ENCODE results near the gene PHACTR1. TPM values are rescaled to one million over a fixed set of nuclear protein-coding genes. Genes with fewer than 3 reads are reported as not detected.

Gene PHACTR1
- total RNA-seq, 4 donors from 2014 or later: 1.5 to 3.6 (median 2.5) TPM

DNA sequence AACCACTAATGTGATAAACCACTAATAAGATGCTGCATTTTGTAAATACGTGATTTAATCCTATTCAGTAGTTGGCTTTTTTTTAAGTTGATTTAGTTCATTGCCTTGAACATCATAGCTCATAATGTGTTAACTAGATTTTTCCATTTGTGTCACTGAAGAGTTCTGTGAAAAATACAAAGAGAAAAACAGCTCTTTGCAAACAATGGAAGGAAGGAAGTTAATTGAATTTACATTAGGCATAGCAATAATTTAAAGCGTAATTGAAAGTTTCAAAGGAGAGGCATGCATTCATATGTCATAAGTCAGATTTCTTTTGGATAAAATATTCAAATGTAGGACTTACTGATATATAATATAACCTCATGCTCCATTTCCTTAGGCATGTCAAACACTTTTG, 509.5 kb downstream of the PHACTR1 start:
- intact Hi-C loops (cut with DNase I; ENCODE audit: low total_unique reads): no loop called here
- TF ChIP-seq, protein P1, sequence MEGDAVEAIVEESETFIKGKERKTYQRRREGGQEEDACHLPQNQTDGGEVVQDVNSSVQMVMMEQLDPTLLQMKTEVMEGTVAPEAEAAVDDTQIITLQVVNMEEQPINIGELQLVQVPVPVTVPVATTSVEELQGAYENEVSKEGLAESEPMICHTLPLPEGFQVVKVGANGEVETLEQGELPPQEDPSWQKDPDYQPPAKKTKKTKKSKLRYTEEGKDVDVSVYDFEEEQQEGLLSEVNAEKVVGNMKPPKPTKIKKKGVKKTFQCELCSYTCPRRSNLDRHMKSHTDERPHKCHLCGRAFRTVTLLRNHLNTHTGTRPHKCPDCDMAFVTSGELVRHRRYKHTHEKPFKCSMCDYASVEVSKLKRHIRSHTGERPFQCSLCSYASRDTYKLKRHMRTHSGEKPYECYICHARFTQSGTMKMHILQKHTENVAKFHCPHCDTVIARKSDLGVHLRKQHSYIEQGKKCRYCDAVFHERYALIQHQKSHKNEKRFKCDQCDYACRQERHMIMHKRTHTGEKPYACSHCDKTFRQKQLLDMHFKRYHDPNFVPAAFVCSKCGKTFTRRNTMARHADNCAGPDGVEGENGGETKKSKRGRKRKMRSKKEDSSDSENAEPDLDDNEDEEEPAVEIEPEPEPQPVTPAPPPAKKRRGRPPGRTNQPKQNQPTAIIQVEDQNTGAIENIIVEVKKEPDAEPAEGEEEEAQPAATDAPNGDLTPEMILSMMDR (IDR thresholded peaks at IDR 0.05): no peak
- TF ChIP-seq POLR2A (IDR thresholded peaks at IDR 0.05): no peak
- DNase-seq (ENCODE audit: low spot score in 2 of 2): no peak
- no peak overlapping the region for H3K4me3 ChIP-seq (ENCODE audit: low read depth, poor library complexity, severe bottlenecking)
- WGBS, 2 donors: 78 to 84% methylated on average over 2 of the region's 2 CpGs

DNA sequence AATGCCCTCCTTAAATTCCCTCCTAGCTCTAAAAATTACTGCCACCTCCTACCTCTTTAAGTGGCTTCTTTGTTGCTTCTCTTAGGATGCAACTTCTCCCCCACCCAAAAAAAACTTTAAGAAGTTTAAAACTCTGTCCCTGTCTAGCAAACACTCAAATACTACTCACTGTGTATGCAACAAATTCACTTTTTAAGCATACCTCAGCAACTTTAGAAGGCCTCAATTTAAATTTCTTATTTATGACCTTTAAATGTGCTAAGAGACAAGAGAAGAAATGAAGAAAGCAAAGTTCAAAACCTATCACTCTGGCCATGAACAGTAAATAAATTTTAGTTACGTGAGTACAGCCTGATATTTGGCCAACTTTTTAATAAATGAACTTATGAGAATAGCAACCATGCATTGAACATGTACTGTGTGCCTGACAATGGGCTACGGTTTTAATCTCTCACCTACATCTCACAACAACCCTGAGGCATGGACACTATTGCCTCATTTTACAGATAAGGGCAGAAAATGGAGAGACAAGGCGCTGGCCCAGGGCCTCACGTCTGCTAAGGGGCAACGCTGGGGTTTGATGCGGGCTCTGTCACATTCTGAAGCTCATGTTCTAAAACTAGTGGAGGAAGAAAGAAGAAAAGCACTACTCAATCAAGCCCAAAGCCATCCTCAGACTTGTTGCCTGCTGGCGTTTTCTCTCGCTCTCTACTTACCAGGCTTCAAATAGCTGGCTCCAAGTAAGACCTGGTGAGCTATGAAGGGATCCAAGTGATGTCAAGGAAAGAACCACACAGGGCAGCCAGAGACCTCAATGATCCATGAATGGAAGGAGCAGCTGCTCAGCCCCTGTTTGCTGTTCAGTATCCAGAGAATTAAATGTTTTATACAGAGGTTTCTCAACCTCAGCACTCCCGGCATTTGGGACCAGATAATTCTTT, 512.0 kb downstream of the PHACTR1 start:
- DNase-seq (ENCODE audit: low spot score in 2 of 2): peak in 1 of 2 donors; percentile 64
- intact Hi-C loops (cut with DNase I; ENCODE audit: low total_unique reads): no loop called here
- no peak overlapping the region for H3K4me3 ChIP-seq (ENCODE audit: low read depth, poor library complexity, severe bottlenecking)
- WGBS, 2 donors: 91 to 93% methylated on average over 9 of the region's 9 CpGs
- TF ChIP-seq, protein P1 (IDR thresholded peaks at IDR 0.05): no peak
- TF ChIP-seq POLR2A (IDR thresholded peaks at IDR 0.05): no peak

DNA sequence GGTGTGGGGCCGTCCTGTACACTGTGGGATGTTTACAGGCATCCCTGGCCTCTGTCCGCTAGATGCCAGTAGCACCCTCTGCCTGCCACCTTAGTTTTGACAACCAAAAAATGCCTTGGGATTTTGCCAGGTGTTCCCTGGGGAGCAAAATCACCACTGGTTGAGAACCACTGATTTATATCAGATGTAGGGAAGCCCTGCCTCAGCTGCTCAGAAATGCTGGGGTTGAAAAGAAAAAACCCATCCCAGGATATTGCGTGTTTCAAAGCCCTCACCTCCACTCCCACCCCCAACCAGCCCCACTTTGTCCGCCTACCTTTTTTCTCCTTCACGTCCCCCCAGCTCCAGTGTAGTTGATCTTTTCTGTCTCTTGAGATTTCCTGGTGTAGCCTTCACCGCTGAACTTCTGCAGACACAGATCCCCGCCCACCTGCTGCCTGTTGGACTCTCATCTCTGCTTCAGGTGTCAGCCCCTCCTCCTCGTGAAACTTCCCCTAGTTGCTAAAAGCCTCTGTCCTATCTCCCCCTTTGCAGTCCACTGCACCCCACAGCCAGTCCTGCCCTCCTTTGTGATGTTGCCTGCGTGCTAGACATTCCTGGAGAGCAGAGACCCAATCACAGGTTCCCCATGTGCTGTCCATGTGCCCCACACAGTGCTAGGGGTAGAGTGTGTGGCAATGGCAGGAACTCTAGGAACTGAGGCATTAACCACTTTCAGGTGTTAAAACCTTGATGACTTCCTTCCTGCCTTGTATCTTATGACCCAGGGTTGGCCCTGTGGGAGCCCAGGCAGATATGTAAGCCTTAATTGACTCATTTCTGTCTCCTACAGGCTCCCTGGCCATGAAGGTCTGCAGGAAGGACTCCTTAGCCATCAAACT, 512.9 kb downstream of the PHACTR1 start:
- intact Hi-C loops (cut with DNase I; ENCODE audit: low total_unique reads): no loop called here
- H3K4me3 ChIP-seq (ENCODE audit: low read depth, poor library complexity, severe bottlenecking): no peak overlapping the region
- 81 to 87% methylated on average over 9 of the region's 9 CpGs for WGBS, 2 donors
- no peak for TF ChIP-seq POLR2A (IDR thresholded peaks at IDR 0.05)
- TF ChIP-seq, protein P1 (IDR thresholded peaks at IDR 0.05): no peak
- peak in 1 of 2 donors; percentile 13 for DNase-seq (ENCODE audit: low spot score in 2 of 2)

DNA sequence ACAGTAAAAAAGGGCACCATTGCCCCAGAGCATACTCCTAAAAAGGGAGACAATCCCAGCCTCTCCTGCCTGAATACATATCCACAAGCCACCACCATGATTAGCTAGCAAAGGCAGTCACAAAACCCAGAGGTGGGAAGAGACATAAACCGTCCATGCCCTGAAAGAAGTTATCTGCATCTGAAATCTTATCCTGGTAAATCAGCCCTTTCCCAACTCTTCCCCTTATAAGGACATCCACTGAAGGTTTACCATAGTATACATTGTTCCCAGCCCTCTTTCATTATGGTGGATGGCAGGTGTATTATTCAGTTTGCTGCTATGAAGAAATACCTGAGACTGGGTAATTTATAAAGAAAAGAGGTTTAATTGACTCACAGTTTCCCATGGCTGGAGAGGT, 516.5 kb downstream of the PHACTR1 start:
- intact Hi-C loops (cut with DNase I; ENCODE audit: low total_unique reads): no loop called here
- TF ChIP-seq, protein P1 (IDR thresholded peaks at IDR 0.05): no peak
- no peak for TF ChIP-seq POLR2A (IDR thresholded peaks at IDR 0.05)
- WGBS, 2 donors: 81 to 93% methylated on average over 1 of the region's 1 CpG
- no peak overlapping the region for H3K4me3 ChIP-seq (ENCODE audit: low read depth, poor library complexity, severe bottlenecking)
- no peak for DNase-seq (ENCODE audit: low spot score in 2 of 2)

DNA sequence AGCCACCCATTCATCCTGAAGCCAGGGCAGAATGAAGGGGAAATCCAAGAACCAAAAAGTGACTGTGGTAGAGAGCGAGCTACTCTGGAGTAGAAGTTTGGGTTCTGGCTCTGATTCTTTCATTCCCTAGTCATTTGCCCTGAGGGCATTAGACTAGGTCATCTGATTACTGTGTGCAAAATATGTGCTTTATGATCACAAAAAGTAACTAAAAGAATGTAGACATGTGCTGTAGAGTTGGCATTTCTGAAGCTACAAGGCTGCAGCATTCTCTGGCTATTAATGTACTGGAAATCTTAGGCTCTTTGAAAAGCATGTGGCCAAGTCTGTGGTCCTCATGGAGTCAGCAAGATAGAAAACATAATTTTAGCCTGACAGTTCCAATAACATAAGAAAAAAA, 517.6 kb downstream of the PHACTR1 start:
- TF ChIP-seq, protein P1 (IDR thresholded peaks at IDR 0.05): no peak
- no peak for TF ChIP-seq POLR2A (IDR thresholded peaks at IDR 0.05)
- no peak overlapping the region for H3K4me3 ChIP-seq (ENCODE audit: low read depth, poor library complexity, severe bottlenecking)
- WGBS, 2 donors: 78 to 83% methylated on average over 1 of the region's 1 CpG
- DNase-seq (ENCODE audit: low spot score in 2 of 2): no peak
- intact Hi-C loops (cut with DNase I; ENCODE audit: low total_unique reads): no loop called here

Data from lower leg skin (tissue), 4 donors.